Activated CD4-positive, CD25-positive, alpha-beta regulatory T cell (primary cell): ENCODE results near the gene DHRS3.
"Not testable (repeated sequence)": the region's sequence is repeated elsewhere in the genome, so short reads cannot be mapped to it uniquely, and the experiment has no call there.

ENCODE experiments used
- DNase-seq, 4 experiments: peaks; one replicate each; lab custom pipeline; 2025; lab: John Stamatoyannopoulos, UW

DHRS3 gene

DNA sequence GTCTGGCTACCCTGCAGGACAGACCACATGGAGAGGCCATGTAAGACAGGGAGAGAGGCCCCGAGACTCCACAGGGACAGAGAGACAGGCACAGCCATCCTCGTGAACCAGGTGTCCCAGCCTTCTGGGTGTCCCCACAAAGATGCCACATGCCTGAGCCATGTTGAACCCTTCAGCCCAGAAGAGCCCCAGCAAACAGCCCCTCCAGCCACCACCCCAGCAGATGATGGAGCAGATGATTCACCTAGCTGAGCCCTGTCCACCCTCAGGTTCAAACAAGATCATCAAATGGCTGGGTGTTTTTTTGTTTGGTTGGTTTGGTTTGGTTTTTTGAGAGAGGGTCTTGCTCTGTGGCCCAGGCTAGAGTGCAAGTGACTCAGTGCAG lies 78.7 kb downstream of the DHRS3 start:
- no peak for DNase-seq

DNA sequence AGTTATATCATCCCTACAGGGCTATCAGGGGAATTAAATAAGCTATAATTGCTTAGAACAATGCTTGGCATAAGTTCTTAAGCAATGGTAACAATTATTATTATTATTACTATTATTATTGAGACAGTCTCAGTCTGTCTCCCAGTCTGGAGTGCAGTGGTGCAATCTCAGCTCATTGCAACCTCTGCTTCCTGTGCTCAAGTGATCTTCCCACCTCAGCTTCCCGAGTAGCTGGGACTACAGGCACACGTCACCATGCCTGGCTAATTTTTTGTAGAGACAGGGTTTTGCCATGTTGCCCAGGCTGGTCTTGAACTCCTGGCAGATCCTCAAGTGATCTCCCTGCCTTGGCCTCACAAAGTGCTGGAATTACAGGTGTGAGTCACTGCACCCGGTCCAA lies 79.5 kb downstream of the DHRS3 start:
- DNase-seq, result not testable (repeated sequence)

DNA sequence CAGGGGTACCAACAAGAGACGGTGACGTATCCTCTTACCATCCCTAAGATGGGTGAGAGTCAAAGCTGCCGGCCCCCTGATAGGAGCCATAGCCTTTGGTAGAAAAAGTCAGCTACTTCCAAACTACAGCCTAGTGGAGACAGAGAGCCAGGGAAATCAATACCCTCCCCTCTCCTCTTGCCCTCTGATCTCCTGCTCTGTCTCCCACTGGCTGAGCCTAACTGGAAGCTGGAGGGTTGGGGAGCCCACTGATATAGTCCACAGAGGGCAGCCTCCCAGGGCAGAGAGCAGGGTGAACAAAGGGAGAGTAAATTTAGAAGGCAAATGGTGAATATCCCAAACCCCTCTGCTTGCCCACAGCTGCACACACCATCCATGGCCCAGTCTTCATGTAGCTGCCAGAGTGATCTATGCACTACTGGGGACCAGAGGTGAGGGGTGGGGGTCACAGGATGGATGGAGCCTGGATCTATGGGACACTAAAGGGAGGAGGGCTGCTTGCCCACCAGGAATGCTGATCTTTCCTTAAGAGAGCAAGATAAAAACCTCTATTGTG lies 80.0 kb downstream of the DHRS3 start:
- DNase-seq, result no peak

DNA sequence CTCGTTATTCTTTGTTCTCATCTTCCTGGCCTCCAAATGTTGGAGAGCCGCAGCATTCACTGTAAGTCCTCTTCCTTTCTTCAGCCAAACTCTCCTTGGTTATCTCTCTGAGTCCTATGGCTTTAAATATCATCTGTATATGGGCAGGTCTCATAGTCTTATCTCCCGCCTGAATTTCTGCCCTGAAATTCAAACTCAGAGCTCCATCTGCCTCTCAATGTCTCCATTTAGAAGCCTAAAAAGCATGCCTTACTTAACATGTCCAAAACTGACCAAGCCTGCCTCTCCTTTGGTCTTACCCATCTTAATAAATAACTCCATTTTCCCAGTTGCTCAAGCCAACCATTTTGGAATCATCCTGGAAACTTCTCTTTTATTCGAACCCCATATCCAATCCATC lies 80.7 kb downstream of the DHRS3 start:
- DNase-seq, result no peak

DNA sequence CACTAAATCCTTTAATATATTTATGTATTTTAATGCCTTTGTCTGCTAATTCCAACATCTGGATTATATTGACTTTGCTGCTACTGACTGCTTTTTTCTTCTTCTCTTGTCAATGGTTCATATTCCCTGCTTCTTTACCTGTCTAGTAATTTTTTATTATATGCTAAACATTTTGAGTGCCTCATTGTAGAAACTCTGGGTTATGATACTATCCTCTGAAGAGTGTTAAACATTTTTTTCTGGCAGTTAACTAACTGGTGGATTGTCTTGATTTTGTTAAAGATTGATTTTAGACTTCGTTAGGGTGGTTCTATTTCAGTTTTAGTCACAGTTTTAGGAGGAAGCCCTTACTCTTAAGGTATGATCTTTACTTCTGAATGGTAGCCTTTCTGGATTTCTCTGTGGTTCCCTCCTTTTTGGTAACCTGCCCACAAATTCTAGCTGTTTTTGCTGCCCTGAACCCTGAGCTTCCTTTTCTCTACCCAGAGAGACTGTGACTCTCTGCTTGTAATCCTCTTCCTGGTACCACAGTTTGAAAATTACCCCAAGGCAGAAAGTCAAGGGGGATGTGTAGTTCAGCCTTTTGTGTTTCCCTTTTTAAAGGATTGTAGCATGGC lies 81.9 kb downstream of the DHRS3 start:
- no peak for DNase-seq

DNA sequence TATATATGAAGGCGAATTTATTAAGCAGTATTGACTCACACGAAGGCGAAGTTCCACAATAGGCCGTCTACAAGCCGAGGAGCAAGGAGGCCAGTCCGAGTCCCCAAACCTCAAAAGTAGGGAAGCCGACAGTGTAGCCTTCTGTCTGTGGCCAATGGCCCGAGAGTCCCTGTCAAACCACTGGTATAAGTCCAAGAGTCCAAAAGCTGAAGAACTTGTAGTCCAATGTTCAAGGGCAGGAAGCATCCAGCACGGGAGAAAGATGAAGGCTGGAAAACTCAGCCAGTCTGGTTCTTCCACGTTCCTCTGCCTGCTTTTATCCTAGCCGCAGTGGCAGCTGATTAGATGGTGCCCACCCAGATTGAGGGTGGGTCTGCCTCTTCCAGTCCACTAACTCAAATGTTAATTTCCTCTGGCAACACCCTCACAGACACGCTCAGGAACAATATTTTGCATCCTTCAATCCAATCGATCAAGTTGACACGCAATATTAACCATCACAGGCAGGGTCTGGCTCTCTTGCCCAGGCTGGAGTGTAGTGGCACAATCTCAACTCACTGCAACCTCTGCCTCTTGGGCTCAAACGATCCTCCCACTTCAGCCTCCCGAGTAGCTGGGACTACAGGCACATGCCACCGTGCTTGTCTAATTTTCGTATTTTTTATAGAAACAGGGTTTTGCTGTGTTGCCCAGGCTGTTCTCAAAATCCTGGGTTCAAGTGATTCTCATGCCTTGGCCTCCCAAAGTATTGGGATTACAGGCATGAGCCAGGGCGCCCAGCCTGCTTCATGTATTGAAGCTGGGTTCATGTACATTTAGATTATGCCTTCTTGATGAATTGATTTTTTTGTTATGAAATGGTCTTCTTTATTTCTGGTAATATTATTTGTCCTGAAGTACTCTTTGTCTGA lies 85.3 kb downstream of the DHRS3 start:
- DNase-seq, result no peak

DNA sequence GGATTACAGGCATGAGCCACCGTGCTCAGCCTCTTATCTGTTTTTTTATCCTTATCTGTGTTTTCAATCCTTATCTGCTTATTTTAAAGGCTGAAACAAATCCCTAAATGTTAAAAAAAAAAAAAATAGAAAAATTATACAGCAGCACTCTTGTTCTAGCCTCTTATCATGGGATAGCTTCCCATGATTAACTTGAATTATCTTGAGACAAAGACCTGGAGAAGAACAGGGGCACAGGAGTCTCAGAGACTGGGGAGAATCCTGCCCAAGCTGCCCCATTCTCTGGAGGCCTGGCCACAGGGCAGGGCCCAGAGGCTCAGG lies 86.9 kb downstream of the DHRS3 start:
- no peak for DNase-seq

DNA sequence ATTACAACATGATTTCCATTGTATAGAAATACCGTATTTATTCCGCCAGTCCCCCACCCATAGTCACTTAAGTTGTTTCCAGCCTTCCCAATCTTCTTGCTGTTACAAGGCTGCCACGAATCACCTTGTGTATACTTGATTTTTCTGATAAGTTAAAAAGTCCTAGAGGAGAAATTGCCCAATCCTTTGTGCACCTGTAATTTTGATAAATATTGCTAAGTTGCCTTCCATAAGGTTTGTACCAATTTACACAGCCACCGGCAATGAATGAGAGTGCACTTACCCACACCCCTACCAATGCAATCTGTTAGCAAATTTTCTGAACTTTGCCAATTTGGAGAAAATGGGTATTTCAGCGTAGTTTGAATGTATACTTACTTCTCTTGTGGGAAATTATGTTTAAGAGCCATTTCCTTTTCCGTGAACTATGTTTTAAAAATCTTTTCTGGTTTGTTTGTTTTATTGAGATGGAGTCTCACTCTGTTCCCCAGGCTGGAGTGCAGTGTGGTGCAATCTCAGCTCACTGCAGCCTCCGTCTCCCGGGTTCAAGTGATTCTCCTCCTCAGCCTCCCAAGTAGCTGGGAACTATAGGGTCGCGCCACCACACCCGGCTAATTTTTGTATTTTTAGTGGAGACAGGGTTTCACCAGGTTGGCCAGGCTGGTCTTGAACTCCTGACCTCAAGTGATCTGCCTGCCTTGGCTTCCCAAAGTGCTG lies 87.4 kb downstream of the DHRS3 start:
- no peak for DNase-seq

DNA sequence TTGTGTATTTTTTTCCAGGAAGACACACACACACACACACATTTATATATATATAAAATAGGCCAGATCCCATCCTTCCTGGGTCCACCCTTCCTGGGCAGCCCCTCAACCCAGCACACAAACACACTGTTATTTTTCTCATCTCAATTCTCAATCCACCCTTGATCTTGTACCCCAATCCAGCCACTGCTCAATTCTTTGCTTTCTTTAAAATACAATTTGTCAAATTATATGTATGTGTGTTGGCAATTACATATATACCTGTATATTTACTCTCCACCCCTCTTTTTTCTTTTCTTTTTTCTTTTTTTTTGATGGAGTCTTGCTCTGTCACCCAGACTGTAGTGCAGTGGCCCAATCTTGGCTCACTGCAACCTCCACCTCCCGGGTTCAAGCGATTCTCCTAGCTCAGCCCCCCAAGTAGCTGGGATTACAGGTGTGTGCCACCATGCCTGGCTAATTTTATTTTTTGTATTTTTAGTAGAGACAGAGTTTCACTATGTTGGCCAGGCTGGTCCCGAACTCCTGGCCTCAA lies 88.3 kb downstream of the DHRS3 start:
- no peak for DNase-seq

DNA sequence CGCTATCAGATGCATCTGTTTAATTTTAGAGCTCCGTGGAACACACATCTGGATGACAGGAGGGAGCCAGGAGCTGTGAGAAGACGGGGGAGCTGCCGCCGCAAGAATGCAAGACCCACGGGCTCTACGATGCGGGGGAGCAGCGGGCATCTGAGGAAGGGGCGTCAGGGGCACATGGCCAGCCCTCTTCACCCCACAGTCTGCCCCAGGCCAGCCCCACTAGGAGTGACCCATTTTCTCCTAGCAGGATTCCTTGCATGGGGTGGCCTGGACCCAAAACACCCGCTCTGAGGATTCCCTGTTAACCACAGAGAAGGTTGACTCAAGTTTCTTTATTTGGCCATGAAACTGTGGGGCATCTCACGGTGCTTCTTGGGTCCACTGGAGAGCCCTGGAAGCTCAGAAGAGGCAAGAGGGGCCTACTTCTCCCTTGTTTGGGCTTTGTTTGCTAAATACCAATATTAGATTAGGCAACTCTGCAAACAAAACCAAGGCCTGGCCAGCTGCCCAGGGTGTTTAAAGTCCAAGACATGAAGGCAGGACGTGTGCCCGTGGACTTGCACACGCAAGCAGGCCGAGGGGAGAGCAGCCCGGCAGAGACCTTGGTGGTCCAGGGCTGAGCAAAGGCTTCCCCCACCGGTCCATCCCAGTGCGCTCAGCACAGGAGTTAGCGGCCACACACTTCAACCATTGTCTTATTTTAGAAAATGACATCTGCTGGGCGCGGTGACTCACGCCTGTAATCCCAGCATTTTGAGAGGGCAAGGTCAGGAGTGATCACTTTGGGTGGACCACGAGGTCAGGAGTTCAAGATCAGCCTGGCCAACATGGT lies 89.8 kb downstream of the DHRS3 start:
- DNase-seq, result no peak

DNA sequence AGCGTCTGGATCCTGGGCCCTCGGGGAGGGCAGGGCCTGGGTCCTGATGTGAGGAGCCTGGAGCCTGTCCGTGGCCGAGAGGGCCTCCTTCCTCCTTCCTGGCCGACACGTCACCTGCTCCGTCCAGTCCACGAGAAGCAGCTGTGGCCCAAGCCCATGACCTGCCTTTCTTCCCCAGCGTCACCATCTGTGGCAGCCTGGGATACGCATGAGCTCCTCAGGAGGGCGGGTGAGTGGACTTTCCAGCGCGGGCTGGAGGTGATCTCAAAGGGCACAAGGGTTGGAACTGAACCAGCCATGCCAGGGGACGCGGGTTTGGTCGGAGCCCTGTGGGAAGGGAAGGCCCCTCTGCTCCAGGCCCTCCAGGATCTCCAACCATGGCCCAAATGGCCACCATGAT lies 90.4 kb downstream of the DHRS3 start:
- no peak for DNase-seq

DNA sequence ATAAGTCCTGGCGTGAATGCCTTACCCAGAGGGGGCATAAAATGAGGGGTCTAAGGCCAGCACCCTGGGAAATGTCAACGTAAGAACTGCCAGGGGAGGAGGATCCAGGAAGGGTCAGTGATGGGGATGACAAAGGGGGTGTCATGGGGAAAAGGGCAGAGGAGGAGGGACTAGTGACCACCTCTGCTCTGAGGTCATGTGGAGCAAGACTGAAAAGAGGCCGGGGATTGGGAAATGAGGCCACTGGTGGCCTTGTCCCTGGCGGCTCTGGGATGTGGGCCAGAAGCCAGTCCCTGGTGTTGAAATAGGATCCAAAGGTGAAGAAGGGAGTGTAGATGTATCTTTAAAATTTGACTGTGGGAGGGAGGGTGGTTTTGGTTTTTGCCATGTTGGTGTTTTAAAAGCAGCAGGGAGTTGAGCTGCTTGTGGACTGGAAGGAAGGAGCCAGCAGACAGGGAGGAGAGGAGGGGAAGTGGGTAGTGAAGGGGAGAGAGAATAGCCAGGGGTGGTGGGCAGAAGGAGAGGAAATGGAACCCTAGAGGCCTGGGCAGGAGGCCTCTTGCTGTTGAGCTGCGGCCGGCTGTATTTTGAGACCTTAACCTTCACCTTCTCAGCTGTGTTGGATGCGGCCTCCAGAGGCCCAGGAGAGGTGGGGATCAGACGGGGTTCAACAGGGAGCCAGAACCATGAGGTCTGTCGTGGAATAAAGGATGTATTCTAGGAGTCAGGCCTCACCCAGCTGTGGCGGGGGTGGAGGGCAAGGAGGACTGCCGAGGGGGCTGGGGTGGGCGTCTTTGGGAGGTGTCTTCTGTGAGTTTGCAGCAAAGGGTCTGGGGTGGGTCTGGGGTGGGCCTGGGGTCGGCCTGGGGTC lies 92.5 kb downstream of the DHRS3 start:
- DNase-seq, result no peak

DNA sequence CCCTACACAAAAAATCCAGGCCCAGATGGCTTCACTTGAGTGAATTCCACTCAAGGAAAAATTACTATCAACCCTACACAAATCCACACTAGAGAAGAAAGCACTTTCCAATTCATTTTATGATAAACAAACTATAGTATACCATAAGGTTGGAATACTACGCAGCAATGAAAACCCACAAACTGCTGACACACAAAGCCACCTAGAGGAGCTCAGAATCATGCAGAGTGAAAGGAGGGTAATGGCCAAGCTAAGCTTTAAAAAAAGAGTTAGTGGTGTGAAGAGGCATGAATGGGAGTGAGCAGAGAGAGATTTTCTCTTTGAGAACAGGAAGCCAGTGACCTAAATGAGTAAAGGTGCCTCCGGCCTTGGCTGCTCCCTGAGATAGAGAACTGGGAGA lies 93.7 kb downstream of the DHRS3 start:
- DNase-seq, result no peak

DNA sequence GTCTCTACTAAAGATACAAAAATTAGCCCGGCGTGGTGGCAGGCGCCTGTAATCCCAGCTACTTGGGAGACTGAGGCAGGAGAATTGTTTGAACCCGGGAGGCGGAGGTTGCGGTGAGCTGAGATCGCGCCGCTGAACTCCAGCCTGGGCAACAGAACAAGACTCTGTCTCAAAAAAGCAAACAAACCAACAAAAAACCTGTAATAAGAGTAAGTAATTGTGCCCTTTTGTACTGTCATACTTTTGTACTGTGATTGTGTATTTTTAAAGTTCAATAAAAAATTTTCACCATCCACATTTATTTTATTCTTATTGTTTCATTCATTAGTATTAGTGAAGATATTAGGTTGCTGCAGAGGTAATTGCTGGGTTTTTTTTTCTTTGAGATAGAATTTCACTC lies 95.2 kb downstream of the DHRS3 start:
- DNase-seq, result not testable (repeated sequence)

DNA sequence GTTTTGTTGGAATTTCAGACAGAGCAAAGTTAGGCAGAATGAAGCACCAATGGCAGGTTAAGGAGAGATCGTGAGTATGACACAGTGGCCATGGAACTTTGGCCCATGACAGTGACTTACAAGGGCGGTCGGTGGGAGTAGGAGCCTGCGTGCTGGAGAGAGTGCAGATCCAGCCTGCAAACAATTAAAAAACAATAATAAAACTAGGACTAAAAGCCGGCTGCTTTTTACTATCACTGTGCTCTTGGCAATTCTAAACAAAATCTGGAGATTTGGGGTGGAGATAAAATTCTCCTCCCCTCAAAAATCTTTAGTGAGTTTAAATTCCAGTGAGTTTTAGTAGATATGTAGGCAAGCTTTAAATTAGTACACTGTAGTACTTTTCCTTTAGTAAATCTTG lies 96.9 kb downstream of the DHRS3 start:
- DNase-seq, result no peak

DNA sequence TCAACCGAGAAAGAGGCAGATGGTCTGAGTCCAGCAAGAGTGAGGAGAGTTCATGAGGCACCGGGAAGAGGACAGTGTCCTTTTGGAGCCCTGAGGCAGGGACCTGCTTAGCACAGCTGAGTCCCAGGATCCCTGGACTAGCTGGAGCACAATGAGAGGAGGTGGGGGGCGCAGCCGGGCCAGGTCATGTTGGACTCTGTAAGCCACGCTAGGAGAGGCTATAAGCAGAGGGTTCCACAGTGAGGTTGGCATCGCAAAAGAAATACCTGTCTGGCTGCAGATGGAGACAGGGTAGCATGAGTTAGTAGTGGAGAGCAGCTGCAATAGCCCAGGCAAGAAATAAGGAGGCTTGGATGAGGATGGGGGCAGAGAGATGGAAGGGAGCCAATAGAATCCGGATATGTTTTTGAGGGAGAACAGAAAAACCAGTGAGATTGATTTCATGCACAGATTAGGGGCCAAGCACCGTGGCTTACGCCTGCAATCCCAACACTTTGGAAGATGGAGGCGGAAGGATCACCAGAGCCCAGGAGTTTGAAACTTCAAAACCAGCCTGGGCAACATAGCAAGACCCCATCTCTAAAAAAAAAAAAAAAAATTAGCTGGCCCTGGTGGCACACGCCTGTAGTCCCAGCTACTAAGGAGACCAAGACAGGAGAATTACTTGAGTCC lies 98.2 kb downstream of the DHRS3 start:
- DNase-seq, result no peak

DNA sequence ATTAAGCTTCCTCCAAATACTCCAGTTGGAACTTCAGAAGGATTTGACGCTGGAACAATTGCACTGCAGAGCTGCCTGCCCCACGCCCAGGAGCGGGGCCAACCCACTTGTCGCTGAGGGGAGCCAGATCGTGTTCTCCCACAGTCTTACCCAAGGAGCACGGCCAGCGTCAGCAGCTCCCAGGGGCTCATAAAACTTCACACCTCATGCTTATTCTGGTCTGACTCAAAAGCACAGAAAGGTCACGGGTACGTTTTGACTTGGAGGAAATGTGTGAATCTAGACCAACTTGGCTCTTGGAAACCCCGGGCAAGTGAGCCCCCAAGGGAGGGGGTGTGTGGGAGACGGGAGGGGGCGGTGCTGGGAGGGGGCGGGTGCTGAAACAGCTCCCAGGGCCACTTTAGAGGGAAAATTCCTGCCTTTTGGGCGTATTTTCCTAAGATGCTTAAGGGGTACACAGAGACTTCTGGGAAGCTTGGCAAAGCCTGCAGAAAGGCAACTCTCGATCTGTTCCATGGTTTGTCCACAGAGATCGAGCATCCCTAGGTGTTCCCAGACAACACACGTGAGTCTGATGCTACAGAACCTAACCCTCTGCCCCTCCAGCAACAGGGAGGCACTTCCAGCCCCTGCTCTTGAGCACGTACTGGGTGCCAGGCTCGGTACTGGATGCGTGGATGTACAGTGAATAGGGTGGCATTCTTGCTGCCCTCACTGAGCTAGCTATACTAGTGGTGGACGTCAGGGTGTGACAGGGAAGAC lies 98.9 kb downstream of the DHRS3 start:
- DNase-seq, result no peak
